Measurements from ENCODE around the gene RIN2.
"Not testable (repeated sequence)": the region's sequence is repeated elsewhere in the genome, so short reads cannot be mapped to it uniquely, and the experiment has no call there.

The RIN2 gene

DNA sequence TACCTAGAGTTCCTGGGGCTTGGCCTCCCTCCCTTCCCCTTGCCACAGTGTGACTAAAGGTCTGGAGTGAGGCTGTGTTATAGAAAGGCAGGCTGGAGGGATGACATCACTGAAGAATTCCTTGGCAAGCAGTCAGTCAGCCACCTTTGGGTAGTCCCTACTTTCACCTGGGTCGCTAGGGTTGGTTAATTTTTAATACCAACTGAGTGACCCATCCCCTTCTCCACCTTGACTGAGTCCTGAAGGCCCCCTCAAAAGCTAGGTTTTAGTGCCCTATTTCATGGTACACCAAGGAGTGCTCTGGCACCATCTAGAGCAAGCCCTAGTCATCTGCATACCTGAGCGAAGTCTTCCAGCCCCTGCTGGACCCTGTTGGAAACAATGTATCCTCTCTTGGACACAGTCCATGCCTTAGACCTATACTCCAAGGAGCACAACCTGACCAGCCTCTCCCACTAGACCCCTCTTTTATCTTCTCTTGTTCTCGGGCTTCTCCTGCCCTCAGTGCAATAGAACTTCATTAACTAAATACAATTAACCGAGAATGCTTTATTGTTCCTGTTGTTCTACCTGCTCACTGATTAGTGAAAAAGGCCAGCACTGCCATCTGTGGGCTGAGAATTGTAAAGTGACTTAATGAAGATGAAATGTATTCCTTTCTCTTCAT lies 44.6 kb downstream of the RIN2 start:
- no peak for TF ChIP-seq ZNF274 (IDR thresholded peaks at IDR 0.05; ENCODE audit: low read depth, low read length)
- H3K4me3 ChIP-seq (ENCODE audit: low read length): no peak overlapping the region

DNA sequence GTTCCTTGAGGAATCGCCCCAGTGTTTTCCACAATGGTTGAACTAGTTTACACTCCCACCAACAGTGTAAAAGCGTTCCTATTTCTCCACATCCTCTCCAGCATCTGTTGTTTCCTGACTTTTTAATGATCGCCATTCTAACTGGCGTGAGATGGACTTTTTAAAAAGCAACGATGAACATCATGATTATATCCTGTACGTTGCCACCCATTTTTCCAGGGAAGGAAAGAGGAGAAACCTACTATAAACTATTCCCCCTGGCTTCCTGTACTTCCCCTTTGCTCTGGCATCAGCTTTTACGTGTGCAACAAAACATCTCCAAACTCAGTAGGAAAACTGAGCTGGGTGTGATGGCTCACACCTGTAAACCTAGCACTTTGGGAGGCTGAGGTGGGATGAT lies 48.2 kb downstream of the RIN2 start:
- not testable (repeated sequence) for H3K4me3 ChIP-seq (ENCODE audit: low read length)

DNA sequence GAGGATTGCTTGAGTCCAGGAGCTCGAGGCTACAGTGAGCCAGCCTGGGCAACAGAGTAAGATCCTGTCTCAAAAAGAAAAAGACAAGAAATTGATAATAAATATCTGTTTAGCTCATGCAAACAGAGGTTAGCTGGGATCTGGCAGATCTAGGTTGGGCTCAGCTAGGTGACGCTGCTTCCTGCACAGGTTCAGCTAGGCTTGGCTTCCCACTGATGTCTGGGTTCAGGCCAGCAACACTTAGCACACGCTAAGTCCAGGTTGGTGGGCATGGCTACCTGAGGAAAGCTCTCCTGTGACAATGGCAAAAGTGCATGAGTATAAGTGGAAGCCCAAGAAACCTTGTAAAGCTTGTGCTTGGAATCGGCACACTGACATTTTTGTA lies 48.7 kb downstream of the RIN2 start:
- no peak overlapping the region for H3K4me3 ChIP-seq (ENCODE audit: low read length)
- TF ChIP-seq ZNF274 (IDR thresholded peaks at IDR 0.05; ENCODE audit: low read depth, low read length): no peak

DNA sequence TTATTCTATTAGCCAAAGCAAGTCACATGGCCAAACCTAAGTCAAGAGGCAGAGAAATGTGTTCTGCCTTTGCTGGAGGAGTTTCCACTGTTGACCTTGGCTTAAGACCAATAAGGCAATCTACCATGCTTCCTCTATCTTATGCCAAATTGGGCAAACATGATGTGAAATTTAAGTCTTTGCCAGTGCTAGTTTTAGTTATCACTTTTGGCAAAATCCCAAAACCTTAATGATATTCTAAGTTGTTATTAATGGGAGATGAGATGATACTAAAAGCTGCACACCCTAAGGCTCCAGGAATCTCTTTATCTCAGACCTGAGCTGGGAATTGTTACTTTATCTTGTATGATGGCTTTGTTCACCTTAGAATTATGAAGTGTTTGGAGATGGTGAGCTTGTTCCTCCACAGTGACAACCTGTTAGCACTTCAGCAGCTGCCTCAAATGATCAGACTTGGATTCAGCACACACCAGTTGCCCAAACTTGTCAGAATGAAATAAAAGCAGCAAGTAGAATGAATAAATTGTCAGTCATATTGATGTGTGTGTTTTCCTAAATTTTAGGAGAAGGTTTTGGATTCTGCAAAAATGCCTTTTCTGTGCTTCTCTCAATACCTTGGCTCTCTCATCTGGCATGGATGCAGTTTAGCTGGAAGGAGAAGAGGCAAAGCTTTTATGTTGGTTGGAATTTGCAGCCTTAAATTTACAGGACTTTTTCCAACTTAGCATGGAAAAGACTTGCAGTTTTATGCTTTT lies 49.3 kb downstream of the RIN2 start:
- no peak overlapping the region for H3K4me3 ChIP-seq (ENCODE audit: low read length)
- no peak for TF ChIP-seq ZNF274 (IDR thresholded peaks at IDR 0.05; ENCODE audit: low read depth, low read length)
